Activated CD8-positive, alpha-beta memory T cell treated with anti-CD3 and anti-CD28 coated beads for 1 hour (primary cell): ENCODE measurements around the gene TGFBR3.

Experiments
- DNase-seq, 2 donors: peaks; one replicate each; pipeline ENCODE4 v3.0.0-alpha.2; 2020; ENCODE audit warnings: low read depth in 1 of 2; ENCODE audit errors: extremely low read depth in 1 of 2

The TGFBR3 gene

DNA sequence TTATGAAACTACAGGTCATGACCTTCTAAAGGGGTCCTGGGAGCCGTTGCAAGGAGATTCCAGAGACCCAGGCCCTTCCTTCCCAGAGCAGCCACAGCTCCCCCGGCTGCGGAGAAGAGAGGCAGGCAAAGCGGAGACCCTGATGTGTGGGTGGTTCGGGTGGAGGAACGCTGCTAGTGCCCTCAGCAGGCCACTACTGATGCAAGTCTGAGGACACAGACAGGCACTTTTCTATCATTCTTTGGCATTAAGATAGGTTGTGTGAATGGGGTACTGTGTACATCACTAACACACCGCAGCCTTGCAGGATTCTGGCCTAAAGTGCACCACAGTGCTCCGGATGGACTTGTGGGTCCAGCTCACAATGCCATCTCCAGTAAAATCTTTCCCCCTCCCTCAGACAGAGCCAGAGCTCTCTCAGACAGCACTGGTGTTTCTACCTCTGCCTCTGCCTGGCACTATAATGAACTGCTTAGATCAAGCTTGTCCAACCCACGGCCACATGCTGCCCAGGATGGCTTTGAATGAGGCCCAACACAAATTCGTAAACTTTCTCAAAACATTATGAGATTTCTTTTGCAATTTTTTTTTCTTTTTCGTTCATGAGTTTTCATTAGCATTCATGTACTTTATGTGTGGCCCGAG is 121.4 kb downstream of the TGFBR3 start:
- DNase-seq = no peak

DNA sequence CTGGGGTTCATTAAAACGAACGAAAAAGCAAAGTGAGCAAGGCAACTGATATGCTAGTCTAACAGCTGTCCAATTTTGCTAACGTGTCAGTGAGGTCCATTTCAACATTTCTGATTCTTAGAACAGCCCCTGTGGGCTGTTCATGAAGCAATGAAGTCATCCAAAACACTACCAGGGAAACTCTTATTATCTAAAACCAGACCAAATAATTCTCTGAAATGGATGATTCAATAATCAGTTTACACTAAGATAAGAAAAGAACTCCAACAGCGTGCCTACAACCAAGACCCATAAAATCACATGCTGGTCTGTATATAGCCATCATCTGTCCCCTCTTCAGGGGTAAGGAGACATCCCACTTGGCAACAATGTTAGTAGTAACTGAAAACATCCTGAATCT is 122.7 kb downstream of the TGFBR3 start:
- no peak for DNase-seq

DNA sequence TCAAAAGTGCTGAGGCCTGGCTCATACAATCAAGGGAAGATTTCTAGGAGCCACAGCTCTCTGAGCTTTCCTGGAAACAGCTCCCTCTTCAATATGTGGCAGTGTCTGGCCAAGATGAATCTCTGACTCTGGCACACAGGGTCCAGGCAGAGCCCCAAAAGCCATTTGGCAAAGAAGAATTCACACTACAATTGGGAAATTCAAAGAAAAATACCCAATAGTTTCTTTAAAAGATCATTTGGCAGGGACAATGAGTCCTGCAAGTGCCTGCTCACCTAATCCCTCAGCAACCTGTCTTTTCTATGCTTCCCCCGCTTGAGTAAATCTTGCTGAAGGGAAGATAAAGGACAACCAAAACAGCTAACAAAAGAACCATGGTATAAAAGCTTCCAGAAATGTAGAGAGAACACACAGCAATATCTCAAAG is 124.6 kb downstream of the TGFBR3 start:
- DNase-seq = no peak

DNA sequence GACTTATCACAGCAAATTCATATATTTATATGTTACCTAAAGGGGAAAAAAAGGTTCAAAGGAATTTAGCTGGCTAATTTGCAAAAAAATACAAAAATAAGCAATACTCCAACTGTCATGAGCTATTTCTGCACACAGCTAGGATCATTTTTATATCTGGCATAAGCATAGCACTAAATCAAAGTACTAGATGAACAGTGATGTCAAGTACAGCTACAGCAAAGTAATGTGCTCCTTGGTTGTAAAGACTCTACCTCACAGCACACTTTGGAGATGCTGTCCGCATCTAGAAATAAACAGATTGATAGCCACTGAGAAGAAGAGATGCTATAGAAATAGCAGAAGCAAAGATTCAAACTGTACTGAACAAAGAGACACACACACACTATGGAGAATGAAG is 125.4 kb downstream of the TGFBR3 start:
- DNase-seq = no peak

DNA sequence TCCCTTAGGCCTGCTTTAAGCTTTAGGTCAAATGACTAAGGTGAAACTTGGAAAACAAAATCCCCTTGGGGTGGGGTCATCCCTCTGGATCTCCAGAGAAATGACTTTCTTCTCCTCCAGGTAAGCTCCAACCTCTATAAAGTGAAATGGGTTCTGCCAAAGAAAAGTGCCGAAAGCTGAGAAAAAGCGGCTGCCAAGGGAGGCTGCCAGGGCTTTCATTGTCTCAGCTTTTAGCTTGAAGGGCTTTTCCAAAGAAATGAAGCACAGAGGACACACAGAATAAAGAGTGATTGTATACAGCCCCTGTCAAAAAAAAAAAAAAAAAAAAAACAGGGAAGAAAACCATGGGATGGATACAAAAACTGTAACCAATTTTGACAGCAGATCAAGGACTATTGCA is 126.9 kb downstream of the TGFBR3 start:
- DNase-seq = no peak

DNA sequence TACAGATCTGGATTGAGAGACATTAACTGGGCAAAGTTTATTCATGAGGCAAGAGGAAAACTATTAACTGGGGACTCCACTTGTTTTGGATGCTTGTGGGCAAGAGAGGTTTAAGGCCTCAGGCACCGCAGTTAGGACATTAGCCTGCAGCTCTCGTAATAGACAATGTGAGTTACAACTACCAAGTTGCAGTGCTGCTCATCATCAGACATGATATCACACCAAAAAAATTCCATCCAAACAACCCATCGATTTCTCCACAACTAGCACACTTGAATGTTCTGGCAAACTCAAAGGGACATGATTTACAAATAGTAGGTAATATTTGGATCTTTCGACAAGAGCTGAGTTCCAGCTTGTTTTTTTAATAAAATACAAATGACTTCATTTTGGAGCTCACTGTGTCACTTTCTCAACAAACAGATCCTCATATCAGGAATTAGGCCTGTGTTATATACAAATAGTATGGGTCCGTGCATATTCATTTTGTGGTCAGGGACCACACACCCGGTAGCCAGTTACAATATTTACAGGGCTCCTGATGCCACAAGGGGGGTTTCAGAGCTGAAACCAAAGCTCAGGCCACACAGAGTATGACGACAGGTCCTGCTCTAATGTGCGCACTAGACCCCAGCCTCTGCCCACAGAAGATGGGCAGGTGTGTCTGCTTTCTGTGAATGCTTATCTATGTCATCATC is 128.0 kb downstream of the TGFBR3 start:
- no peak for DNase-seq

DNA sequence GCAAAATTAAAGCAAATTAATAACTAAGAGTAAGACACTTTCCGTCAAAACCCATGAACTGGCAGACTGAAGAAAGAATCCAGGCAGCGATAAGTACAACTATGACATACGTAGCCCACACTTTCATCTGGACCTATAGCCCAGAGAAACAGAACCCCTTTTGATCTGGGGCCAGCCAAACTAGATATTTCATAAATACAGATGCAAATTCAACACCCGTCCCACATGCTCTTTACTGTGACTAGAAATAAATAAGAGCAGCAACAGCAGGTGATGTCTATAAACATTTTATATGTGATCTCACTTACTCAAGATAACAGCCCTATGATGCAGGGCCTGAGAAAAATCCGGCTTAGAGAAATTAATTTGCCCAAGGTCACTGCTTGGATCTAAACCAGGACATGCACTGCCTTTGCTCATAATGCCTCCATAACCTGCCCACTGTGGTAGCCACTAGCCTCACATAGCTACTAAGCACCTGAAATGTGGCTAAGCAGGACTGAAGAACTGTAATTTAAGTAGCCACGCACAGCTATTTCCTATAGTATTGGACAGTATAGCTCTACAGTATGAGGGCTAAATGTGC is 130.2 kb downstream of the TGFBR3 start:
- no peak for DNase-seq

DNA sequence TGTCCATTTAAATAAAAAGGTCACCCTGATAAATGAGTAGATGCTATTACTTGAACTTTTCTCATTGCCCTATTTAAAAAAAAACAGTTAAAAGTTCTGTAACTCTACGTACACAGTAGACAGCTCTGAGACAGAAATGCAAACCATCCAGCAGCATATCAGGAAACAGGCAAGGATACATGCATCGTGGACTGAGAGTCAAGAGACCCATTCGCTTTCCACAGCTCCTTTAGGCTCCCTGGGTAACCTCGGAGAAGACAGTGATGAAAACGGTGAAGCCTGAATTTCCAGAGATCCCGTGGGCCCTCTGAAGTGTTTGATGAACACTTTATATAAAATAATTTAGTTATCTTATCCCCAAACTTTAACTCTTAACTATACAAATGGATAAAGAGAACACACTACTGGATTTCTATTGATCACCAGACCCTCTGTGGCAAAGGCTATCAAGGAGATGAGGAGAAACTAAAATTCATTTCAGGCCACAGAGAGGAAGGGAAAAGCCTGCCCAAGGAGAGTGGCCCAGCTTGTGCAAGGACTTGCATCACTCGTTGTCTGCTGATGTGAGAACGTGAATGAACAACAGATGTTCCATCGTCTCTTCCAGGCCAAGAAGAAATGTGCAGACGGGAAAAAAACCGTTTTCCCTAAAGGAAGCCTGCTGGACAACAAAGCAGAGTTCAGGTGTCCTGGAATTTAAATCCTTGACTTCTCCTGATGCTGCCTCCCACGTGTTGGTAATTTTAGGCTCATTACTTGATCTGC is 131.0 kb downstream of the TGFBR3 start:
- DNase-seq = no peak

DNA sequence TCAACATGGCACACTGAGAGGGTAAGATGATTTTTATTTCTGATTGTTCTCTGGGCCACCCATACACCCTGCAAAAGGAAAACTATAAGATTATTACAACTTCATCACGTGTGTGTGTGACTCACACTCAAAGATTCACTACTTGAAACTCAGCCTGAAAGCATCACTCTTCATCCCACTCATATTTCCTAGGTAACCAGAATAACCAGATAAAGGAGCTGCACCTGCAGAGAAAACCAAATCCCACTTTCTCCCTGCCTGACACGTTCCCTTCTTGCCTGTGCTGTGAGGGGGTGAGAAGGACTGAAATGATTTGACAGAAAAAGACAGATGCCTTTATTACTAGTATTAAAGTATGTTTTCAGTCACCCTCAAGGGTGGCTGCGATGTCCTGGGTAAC is 131.6 kb downstream of the TGFBR3 start:
- no peak for DNase-seq

DNA sequence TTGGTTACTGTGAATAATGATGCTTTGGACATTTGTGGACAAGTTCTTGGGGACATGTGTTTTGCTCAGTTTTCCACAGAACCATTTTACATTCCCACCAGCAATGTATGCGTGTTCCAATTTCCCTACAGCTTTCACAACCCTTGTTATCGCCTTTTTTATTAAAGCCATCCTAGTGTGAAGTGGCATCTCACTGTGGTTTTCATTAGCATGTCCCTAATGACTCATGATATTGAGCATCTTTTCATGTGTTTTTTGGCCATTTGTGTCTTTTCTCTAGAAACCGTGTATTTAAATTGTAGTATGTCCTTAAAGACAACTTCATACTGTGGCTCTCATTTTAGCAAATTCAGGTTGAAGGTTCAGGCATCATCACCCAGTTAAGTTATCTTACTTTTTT is 132.1 kb downstream of the TGFBR3 start:
- no peak for DNase-seq

DNA sequence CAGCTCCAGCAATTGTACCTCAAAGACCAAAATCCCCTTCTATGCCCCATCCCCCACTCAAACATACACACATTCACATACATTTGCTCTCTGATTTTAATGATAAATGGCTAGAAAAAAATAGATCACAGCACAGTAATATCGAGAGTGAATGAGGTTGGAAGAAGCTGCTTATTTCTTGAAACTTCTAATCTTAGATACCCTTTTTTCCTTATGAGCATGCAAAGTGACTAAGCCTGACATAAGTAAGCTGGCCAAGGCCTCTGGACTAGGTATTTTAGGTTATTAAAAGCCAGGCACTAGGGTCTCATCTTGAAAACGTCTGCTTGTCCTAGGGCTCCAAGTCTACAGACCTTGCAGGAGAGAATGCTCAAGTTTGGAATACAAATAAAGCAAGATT is 133.6 kb downstream of the TGFBR3 start:
- no peak for DNase-seq

DNA sequence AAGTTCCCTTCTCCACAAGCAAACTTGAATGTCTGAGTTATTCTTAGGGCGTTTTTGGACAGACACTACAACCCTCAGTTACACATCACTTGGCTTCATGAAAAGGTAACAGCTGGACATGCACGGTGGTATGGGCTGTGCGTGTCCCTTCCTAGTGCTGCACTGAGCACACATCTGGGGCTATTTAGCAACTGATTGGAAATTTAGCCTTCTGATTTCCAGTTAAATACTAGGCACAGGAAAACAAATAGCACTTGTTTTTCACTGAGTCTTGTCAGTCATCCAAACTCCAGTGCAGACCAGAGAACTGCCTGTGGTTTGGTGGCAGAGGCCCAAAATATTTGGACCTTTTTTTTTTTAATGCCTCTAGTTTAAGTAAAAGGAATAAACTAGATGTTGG is 134.7 kb downstream of the TGFBR3 start:
- DNase-seq = no peak

DNA sequence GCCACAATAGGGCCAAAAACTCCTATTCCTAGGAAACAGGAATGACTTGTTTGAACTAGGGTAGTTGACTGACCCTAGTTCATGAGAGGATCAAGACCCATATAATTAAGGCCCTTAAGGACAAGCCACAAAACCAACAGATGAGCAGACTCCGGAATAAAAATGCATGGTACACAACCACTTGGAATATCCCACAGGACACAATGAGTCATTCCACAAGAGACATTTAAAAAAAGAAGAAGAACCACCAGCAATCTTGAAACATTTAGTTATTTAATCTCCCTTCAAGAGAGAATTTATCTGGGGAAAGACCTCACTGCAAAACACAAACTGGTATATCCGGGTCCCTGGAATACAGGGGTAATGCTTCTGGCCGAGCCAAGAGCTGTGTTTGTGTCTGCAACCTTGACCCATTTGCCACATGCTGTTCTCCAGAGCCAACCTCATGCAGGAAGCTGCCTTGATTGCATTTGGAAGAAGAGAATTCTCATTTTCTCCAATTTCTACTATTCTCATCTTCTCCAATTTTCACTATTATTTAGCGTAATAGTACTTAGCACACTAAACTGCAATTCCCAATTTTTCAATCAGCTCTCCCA is 135.5 kb downstream of the TGFBR3 start:
- DNase-seq = no peak

DNA sequence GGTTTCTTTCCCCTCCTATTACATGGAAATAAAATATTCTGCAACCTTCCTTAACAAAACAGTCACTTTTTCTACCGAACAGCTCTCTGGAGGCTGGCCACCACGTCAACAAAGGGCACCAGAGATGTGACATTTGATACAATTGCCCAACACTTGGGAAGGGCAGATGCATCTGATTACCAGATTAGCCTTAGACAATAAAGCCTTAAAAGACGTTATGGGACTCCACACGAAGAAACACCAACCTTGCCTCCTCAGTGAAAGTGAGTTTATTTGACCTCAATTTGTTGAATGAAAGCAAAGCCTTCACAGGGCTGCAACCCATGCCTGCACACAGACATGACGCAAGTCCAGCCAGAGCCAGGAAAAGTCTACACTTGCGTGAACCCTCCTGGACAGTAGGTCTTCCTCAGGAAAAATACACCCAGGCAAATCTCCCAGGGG is 136.1 kb downstream of the TGFBR3 start:
- DNase-seq = no peak

DNA sequence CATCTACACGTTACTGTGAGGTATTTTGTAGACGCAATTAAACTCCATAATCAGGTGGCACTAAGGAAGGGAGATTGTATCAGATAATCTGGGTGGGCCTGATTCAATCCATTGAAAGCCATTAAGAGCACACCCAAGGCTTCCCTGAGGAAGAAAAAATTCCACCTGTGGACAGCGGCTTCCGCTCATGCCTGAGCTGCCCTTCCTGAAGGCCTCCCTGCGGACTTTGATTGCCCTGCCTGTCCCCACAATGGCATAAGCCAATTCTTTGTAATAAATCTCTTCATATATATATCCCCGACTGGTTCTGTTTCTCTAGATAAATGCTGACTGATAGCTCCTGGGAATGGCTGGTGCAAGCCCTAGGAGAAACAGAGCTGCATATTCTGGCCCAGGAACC is 138.3 kb downstream of the TGFBR3 start:
- no peak for DNase-seq

DNA sequence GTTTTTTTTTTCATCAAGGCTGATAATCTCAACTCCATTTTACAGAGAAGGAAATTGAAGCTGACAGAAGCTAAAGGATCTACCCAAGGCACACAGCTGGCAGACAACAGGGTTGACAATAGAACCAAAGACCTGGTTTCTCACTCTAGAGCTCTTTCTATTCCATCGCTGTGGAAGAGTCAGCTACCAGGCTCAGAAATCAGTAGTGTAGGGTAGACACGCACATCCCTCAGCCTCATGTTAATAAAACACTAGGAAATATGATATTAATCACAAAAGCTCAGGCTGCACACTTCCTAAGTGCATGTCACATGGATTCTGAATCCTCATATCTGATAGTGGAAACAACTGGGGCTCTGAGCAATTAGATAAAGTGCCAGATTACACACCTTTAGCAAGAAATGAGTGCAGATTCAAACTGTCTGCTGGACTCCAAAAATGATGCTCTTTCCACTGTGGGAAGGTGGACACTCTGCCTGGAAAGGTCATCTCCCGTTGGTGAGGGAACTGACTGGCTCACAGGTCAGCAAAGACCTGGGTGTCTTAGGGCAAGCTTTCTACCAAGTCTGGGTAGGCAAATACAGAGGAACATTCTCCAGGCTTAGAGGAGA is 139.1 kb downstream of the TGFBR3 start:
- no peak for DNase-seq

DNA sequence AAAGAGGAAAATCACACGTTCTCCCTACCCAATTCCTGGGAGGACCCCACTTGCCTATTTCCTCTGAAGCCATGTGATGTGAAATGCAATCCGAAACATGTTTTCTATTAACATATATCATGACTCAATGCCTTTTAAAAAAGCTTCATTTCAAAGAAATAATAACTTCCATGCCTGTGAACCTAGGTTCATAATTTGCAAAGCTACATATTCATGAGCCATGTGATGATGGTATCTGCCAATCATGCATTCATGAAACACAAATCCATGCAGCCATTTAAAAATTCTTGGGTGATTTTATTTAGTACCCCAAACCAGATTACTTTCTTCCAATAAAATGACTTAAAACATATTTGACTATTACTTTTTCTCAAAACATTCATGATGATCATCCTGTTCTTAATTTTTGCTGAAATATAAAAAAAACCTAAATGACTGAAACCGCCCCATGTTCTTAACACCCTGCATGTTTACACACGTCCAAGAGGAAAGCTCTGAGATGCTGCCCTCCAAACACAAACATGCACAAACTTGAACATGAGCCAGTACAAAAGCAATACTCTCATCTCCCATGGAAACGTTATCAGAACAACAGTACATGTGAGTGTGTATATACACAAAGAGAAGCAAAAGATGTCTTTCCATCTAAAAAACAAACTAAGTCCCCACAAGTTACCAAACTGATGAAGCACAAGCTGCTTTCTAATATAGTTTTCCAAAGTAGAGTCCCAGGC is 140.1 kb downstream of the TGFBR3 start:
- DNase-seq = no peak

DNA sequence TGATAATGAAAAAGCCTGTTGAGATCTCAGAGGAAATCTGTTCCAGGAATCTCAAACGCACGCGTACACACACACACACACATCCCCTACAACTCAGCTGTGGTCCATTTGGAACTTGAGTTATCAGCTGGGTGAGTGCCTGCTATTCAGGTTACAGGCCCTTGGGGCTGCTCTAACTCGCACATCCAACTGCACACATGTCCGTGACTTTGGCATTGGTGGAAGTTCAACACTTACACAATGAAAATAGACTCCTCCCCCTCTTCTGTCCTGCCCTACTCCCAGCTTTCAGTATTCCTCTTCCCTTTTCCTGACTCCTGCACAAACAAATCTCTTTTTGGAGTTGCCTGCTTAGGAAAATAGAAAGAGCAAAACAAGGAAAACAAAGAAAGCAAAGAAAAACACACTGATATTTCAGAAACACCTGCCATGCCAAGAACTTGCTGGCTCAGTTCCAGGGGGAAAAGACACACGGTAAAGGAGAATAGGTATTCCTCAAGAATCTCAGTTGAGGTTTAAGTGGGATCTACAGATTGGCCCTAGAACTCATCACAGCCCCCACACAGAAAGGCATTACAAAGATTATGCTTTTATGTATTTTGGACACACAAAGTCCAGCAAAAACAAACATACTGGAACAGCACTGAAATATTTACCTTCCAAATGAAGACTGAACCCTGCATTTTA is 140.9 kb downstream of the TGFBR3 start:
- no peak for DNase-seq

DNA sequence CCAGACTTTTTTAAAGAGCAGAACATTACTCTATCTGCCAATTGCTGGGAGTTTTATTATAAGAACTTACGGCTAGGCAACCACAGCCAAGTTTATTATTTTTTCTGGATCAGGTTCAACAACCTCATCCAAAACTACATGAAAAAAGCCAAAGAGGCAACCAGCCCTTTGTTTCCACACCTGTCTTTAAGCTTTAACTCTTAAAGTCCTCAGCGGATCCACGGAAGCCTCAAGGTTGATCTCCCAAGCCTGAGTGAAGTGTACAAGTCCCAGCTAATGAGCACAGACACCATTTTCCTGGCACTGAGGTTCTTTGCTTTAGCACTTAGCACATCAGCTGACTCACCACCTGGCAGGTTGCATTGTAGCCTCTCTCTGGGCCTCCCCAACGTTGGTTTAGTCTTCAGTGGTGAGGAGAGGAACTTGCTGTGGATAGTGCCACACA is 143.1 kb downstream of the TGFBR3 start:
- DNase-seq = no peak

DNA sequence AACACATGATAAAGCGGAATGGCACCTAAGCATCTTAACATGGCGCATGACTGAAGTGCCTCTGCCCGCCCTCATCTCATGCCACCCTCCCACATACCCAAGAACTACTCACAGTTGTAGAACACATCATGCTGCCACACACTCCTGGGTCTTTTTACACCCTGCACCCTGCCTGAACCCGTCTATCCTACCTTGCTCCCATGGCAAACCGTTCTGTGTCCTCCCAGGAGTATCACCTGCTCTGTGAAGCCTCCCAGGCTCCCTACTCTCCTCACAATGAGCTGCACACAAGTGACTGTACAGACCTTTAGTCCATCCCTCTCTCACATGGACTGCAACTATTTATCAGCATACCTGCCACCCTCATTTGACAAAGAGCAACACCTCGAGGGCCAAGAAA is 144.0 kb downstream of the TGFBR3 start:
- no peak for DNase-seq
